ENCODE measurements around the gene MMP19.

Gene MMP19

DNA sequence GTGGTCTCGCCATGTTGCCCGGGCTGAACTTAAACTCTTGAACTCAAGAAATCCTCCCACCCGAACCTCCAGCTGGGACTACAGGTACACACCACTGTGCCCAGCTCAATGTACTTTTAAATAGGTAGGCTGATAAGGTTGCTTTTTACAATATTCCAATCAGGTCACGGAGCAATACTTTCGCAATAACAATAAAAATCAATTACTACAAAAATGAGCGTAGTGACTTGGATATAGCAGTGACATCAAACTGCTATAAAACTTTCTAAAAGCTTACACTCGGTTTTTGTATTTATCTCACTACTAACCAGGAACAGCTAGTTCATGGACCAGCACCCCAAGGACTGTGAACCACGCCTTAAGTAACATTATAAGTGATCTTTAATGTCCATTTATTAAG lies 35.8 kb downstream of the MMP19 start:
- ChIA-PET CTCF (interaction anchor here (1.2 to 2.2 kb wide), 2 partner anchors 9 to 12 kb away, joined by 3 to 7 read pairs; no protein-coding TSS in a partner anchor), POLR2A (interaction anchor here (0.7 kb wide), 1 partner anchor 12 kb away, joined by 3 read pairs; no protein-coding TSS in a partner anchor)
- DNase-seq (ENCODE audit: extremely low spot score): no peak
- TF ChIP-seq, protein P1, sequence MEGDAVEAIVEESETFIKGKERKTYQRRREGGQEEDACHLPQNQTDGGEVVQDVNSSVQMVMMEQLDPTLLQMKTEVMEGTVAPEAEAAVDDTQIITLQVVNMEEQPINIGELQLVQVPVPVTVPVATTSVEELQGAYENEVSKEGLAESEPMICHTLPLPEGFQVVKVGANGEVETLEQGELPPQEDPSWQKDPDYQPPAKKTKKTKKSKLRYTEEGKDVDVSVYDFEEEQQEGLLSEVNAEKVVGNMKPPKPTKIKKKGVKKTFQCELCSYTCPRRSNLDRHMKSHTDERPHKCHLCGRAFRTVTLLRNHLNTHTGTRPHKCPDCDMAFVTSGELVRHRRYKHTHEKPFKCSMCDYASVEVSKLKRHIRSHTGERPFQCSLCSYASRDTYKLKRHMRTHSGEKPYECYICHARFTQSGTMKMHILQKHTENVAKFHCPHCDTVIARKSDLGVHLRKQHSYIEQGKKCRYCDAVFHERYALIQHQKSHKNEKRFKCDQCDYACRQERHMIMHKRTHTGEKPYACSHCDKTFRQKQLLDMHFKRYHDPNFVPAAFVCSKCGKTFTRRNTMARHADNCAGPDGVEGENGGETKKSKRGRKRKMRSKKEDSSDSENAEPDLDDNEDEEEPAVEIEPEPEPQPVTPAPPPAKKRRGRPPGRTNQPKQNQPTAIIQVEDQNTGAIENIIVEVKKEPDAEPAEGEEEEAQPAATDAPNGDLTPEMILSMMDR (IDR thresholded peaks at IDR 0.05; ENCODE audit: control extremely low read depth, extremely low read depth, low read depth, missing control alignments): no peak

DNA sequence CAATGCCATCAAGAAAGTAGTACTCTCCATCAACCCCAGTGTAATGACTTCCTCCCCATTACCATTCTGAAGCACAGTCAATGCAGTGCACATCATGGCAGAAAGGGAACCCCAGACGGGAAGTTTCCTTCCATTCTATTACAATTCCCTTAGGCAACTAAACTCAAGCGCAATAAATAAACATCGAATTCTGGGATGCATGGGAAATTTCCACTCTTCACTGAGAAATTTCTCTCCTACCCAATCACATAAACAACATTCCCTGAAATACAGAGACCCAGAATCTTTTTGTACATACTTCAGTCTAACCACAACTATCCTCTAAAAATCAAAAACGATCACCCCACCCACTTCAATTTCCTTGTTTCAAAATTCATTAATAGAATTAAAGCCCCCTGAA lies 45.2 kb downstream of the MMP19 start:
- TF ChIP-seq, protein P1 (IDR thresholded peaks at IDR 0.05; ENCODE audit: control extremely low read depth, extremely low read depth, low read depth, missing control alignments): no peak
- ChIA-PET CTCF (interaction anchor here (0.9 to 2.5 kb wide), 9 partner anchors 9 to 62 kb away, joined by 3 to 7 read pairs (median 4); no protein-coding TSS in a partner anchor), POLR2A (no interaction called here)
- no peak for DNase-seq (ENCODE audit: extremely low spot score)

DNA sequence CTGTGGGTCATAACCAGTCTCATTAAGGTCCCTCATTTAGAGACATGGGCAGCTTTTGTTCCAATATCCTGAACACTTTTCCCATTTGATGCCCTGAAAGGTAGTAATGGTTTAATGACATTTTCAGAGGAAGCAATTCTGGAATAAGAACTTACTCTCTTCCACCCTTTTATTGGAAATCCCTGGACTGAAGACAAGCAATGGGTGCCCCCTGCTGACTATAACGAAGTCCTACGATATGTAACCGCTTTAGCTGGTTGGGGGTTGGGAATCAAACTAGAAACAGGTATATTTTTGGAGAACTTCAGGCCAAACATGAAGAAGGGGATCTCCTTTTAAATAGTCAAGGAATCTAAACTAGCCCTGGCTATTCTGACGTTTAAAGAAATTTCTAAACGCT lies 45.7 kb downstream of the MMP19 start:
- DNase-seq (ENCODE audit: extremely low spot score): no peak
- POLR2A ChIA-PET: no interaction called here
- CTCF ChIA-PET: interaction anchor here (1.2 to 2.5 kb wide), 11 partner anchors 10 to 228 kb away, joined by 3 to 7 read pairs (median 4); no protein-coding TSS in a partner anchor
- TF ChIP-seq, protein P1 (IDR thresholded peaks at IDR 0.05; ENCODE audit: control extremely low read depth, extremely low read depth, low read depth, missing control alignments): no peak

DNA sequence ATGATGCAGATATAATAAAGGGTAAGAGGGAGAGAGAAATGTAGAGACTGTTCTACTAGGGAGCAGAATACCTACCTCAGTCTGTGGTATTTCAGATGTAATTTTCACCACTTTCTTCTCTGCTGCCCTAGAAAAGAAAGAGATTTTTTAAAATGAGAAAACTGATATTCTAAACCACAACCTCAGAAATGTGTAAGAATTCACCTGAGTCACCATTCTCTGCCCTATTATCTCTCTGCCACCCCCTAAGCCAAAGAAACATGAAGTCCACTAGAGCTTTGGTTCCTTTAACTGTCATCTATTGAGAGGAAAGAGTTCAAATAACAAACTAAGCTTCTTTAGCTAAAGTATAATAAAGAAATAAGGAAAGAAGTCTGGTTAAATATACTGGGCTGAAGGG lies 46.8 kb downstream of the MMP19 start:
- TF ChIP-seq, protein P1 (IDR thresholded peaks at IDR 0.05; ENCODE audit: control extremely low read depth, extremely low read depth, low read depth, missing control alignments): no peak
- POLR2A ChIA-PET: interaction anchor here (2.6 kb wide), 1 partner anchor 22 kb away, joined by 6 read pairs; the partner anchor contains the start of genes ORMDL2 and SARNP
- CTCF ChIA-PET: interaction anchor here (1.0 to 2.5 kb wide), 15 partner anchors 10 to 229 kb away, joined by 3 to 7 read pairs (median 4); partner anchors contain the start of genes ORMDL2 and SARNP
- DNase-seq (ENCODE audit: extremely low spot score): no peak

DNA sequence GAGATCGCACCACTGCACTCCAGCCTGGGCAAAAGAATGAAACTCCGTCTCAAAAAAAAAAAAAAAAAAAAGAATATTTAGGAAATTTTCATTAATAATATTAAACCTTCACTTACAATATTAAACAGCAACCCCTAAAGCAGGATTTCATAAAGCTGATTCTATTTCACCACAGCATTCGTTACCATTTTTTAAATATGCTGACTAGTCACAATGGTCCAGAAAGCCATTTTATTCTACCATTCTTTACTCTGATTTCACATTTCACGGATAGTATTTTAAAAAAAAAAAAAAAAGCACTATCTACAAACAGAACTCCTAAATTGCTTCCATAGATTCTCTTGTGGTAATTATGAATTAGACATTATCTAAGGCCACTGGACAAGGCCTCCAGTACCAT lies 52.8 kb downstream of the MMP19 start:
- TF ChIP-seq, protein P1 (IDR thresholded peaks at IDR 0.05; ENCODE audit: control extremely low read depth, extremely low read depth, low read depth, missing control alignments): no peak
- no peak for DNase-seq (ENCODE audit: extremely low spot score)
- ChIA-PET CTCF (interaction anchor here (2.4 kb wide), 1 partner anchor 51 kb away, joined by 9 read pairs; no protein-coding TSS in a partner anchor), POLR2A (no interaction called here)

DNA sequence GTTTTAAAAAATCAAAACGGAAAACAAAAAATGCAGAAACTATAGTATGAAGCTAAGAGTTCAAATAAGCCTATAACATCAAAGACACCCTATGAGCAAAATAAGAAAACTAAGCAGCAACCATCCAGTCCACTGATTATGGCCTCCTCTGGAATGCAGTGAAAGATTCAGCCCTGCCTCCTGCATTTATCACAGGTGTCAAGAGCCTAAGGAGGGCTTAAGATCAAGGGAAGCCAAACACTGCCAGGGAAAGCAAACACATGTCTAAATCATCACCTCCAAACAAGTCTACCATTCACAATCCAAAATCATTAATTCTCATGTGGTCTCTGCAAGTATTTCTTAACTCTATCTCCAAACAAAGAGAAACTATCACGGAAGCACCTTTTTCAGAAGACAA lies 53.6 kb downstream of the MMP19 start:
- ChIA-PET POLR2A (no interaction called here), CTCF (interaction anchor here (1.2 to 2.4 kb wide), 3 partner anchors 10 to 51 kb away, joined by 3 to 9 read pairs (median 6); no protein-coding TSS in a partner anchor)
- DNase-seq (ENCODE audit: extremely low spot score): no peak
- TF ChIP-seq, protein P1 (IDR thresholded peaks at IDR 0.05; ENCODE audit: control extremely low read depth, extremely low read depth, low read depth, missing control alignments): no peak

Measured in GM10248 (cell line).